ENCODE data around the gene DNAJC27. TPM values are rescaled to one million over a fixed set of nuclear protein-coding genes. Genes with fewer than 3 reads are reported as not detected.

The DNAJC27 gene
- total RNA-seq, 2 donors from 2014 or later = 6.2 to 6.5 TPM

DNA sequence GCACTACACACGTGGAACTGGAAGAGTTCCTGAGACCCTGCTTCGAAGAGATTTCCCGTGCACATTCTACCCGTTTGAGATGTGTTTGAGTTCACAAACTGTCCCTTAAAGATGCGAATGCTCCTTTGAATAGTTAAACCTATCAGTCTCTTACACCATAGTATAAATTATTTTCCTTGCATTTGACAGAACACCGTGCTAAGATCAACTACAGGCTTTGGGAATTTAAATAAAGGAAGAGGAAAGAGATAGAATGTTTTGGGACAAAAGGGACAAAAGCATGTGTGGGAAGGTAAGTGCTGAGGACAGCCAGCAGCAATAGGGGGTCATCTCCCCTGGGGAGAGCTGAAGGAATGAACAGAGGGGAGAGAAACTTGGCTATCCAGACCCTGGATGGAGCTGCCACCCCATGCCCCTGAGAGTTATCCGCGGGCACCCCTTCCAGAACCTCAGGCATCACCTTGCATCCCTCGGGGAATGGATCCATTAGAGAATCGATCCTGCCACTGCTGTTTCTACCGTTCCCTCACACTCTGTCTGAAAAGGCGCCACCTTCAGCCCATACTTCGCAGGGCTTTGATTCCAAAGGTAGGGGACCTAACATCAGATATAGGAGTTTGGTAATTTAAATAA, 50.8 kb downstream of the DNAJC27 start:
- Mint-ChIP-seq H3K27me3 (ENCODE audit: insufficient read depth) (peaks cover 21% of the 10 kb centered on the region), H3K36me3 (ENCODE audit: low read depth) (no peaks in the 10 kb centered on the region), H3K4me1 (peaks cover 13% of the 10 kb centered on the region), H3K4me3 (peak overlapping the region; percentile 55), H3K9me3 (no peaks in the 10 kb centered on the region), H3K27ac (no peak overlapping the region)
- peak; percentile 76 for DNase-seq
- no peaks in the 10 kb centered on the region for H3K9me3 ChIP-seq (ENCODE audit: control insufficient read depth, low read length)
- no peaks in the 10 kb centered on the region for H3K4me1 ChIP-seq (ENCODE audit: control insufficient read depth, insufficient read depth, low read length)
- no peak overlapping the region for H3K27ac ChIP-seq (ENCODE audit: low read depth, low read length)
- TF ChIP-seq CTCF (conservative IDR thresholded peaks at IDR 0.05) = peak; percentile 68
- H3K27me3 ChIP-seq (ENCODE audit: control insufficient read depth, insufficient read depth, low read length, poor library complexity, severe bottlenecking) = peaks cover 25% of the 10 kb centered on the region
- WGBS, 2 experiments (ENCODE audit: insufficient coverage in 1 of 2, insufficient read length in 1 of 2) = 28 to 30% methylated on average over 10 to 13 of the region's 13 CpGs
- peak overlapping the region; percentile 77 for H3K4me3 ChIP-seq (ENCODE audit: low read length)
- no peak overlapping the region for H3K9ac ChIP-seq (ENCODE audit: extremely low read depth, low read length, poor library complexity, severe bottlenecking)
- no peaks in the 10 kb centered on the region for H3K36me3 ChIP-seq (ENCODE audit: control insufficient read depth, insufficient read depth, low read length)

DNA sequence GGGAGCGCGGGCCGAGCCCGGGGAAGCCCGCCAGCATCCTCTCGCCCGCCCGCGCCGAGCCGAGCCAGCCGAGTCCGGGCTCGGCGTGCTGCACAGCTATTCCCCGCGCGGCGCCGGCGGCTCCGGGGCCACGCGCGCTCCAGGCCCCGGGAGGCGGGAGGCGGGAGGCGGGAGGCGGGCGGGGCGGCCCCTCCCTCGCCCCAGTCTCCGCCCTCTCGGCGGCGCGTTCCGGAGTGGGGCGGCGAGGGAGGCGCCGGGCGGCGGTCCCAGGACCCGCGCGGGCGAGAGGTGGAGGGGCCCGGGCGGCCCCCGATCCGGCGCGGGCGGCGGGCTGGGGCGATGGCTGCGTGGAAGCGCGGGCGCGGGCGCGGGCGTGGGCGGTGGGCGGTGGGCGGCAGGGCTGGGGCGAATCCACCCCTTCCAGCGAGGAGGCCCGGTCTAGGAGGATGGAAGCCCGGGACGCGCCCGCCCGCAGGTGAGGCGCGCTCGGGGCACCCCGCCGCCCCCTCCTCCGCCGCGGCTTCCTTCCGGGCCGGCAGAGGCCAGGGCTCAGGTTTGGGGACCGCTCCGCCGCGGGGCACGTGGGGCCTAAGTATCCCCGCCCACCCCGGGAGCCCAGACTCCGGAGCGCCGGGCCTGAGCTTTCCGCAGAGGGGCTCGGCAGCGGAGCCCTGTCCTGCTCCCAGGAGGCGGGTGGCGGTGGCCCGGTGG, 51.5 kb downstream of the DNAJC27 start, which contains the start of gene ADCY3:
Gene ADCY3 (minus strand): TSS at position 140 of the 711 bp plus-strand sequence. CDS start 1,250 bp downstream, outside the sequence.
- H3K9ac ChIP-seq (ENCODE audit: extremely low read depth, low read length, poor library complexity, severe bottlenecking) = no peak within 1 kb of the TSS
- Mint-ChIP-seq H3K4me1 (peaks cover 13% of the 10 kb centered on the region), H3K9me3 (no peaks in the 10 kb centered on the region), H3K27ac (no peak within 1 kb of the TSS), H3K36me3 (ENCODE audit: low read depth) (no peaks in the 10 kb centered on the region), H3K27me3 (ENCODE audit: insufficient read depth) (peaks cover 21% of the 10 kb centered on the region), H3K4me3 (peak within 1 kb of the TSS; percentile 63)
- no peak within 1 kb of the TSS for H3K27ac ChIP-seq (ENCODE audit: low read depth, low read length)
- H3K4me3 ChIP-seq (ENCODE audit: low read length) = peak within 1 kb of the TSS; percentile 77
- H3K27me3 ChIP-seq (ENCODE audit: control insufficient read depth, insufficient read depth, low read length, poor library complexity, severe bottlenecking) = peaks cover 25% of the 10 kb centered on the region
- no peaks in the 10 kb centered on the region for H3K9me3 ChIP-seq (ENCODE audit: control insufficient read depth, low read length)
- no peaks in the 10 kb centered on the region for H3K36me3 ChIP-seq (ENCODE audit: control insufficient read depth, insufficient read depth, low read length)
- no peak for TF ChIP-seq CTCF (conservative IDR thresholded peaks at IDR 0.05)
- WGBS, 2 experiments (ENCODE audit: insufficient coverage in 1 of 2, insufficient read length in 1 of 2) = 1 to 4% methylated on average over 21 to 103 of the region's 103 CpGs
- H3K4me1 ChIP-seq (ENCODE audit: control insufficient read depth, insufficient read depth, low read length) = no peaks in the 10 kb centered on the region
- DNase-seq = peak; percentile 80

- peak; percentile 74 for DNase-seq
- H3K9me3 Mint-ChIP-seq = no peaks in the 10 kb centered on the region
- Histone ChIP-seq H3K9ac (ENCODE audit: extremely low read depth, low read length, poor library complexity, severe bottlenecking) (no peak overlapping the region), H3K27ac (ENCODE audit: low read depth, low read length) (no peak overlapping the region), H3K4me3 (ENCODE audit: low read length) (peak overlapping the region; percentile 74), H3K36me3 (ENCODE audit: control insufficient read depth, insufficient read depth, low read length) (no peaks in the 10 kb centered on the region), H3K4me1 (ENCODE audit: control insufficient read depth, insufficient read depth, low read length) (no peaks in the 10 kb centered on the region), H3K27me3 (ENCODE audit: control insufficient read depth, insufficient read depth, low read length, poor library complexity, severe bottlenecking) (peaks cover 25% of the 10 kb centered on the region), H3K9me3 (ENCODE audit: control insufficient read depth, low read length) (no peaks in the 10 kb centered on the region)
- 3% methylated on average over 12 to 76 of the region's 76 CpGs for WGBS, 2 experiments (ENCODE audit: insufficient coverage in 1 of 2, insufficient read length in 1 of 2)
- TF ChIP-seq CTCF (conservative IDR thresholded peaks at IDR 0.05) = no peak
- H3K27ac Mint-ChIP-seq = no peak overlapping the region
- H3K36me3 Mint-ChIP-seq (ENCODE audit: low read depth) = no peaks in the 10 kb centered on the region
- H3K4me3 Mint-ChIP-seq = peak overlapping the region; percentile 63
- H3K27me3 Mint-ChIP-seq (ENCODE audit: insufficient read depth) = peaks cover 21% of the 10 kb centered on the region
- peaks cover 13% of the 10 kb centered on the region for H3K4me1 Mint-ChIP-seq
Measured at GRCh38 chr2:24919506-24920097, 52.2 kb downstream of the DNAJC27 start.
